ENCODE measurements around the gene ISG20. TPM values are rescaled to one million over a fixed set of nuclear protein-coding genes. Genes with fewer than 3 reads are reported as not detected.

ISG20 gene
- total and polyA plus RNA-seq, 2 of the 8 experiments (the other 6 are each of a cell fraction or from before 2014, with no cell fraction given), result 2.9 to 5.2 TPM

- TF ChIP-seq CBX5 (IDR thresholded peaks at IDR 0.05; ENCODE audit: low read depth, low read length) (no peak), RNF2 (IDR thresholded peaks at IDR 0.05; ENCODE audit: borderline replicate concordance, low read depth, low read length, missing control alignments, poor library complexity, severe bottlenecking) (no peak), POLR2A (IDR thresholded peaks at IDR 0.05; ENCODE audit: control extremely low read depth in 1 of 2, low read depth in 2 of 2, low read length in 2 of 2) (no peak), E2F6 (IDR thresholded peaks at IDR 0.05) (no peak), SP1 (IDR thresholded peaks at IDR 0.05; ENCODE audit: low read depth, low read length) (no peak), USF2 (IDR thresholded peaks at IDR 0.05; ENCODE audit: low read length) (no peak), RAD21 (IDR thresholded peaks at IDR 0.05 in 1 of 2, conservative IDR thresholded peaks at IDR 0.05 in 1 of 2; ENCODE audit: low read depth in 2 of 2, low read length in 2 of 2) (no peak)
- TF ChIP-seq, protein P1, sequence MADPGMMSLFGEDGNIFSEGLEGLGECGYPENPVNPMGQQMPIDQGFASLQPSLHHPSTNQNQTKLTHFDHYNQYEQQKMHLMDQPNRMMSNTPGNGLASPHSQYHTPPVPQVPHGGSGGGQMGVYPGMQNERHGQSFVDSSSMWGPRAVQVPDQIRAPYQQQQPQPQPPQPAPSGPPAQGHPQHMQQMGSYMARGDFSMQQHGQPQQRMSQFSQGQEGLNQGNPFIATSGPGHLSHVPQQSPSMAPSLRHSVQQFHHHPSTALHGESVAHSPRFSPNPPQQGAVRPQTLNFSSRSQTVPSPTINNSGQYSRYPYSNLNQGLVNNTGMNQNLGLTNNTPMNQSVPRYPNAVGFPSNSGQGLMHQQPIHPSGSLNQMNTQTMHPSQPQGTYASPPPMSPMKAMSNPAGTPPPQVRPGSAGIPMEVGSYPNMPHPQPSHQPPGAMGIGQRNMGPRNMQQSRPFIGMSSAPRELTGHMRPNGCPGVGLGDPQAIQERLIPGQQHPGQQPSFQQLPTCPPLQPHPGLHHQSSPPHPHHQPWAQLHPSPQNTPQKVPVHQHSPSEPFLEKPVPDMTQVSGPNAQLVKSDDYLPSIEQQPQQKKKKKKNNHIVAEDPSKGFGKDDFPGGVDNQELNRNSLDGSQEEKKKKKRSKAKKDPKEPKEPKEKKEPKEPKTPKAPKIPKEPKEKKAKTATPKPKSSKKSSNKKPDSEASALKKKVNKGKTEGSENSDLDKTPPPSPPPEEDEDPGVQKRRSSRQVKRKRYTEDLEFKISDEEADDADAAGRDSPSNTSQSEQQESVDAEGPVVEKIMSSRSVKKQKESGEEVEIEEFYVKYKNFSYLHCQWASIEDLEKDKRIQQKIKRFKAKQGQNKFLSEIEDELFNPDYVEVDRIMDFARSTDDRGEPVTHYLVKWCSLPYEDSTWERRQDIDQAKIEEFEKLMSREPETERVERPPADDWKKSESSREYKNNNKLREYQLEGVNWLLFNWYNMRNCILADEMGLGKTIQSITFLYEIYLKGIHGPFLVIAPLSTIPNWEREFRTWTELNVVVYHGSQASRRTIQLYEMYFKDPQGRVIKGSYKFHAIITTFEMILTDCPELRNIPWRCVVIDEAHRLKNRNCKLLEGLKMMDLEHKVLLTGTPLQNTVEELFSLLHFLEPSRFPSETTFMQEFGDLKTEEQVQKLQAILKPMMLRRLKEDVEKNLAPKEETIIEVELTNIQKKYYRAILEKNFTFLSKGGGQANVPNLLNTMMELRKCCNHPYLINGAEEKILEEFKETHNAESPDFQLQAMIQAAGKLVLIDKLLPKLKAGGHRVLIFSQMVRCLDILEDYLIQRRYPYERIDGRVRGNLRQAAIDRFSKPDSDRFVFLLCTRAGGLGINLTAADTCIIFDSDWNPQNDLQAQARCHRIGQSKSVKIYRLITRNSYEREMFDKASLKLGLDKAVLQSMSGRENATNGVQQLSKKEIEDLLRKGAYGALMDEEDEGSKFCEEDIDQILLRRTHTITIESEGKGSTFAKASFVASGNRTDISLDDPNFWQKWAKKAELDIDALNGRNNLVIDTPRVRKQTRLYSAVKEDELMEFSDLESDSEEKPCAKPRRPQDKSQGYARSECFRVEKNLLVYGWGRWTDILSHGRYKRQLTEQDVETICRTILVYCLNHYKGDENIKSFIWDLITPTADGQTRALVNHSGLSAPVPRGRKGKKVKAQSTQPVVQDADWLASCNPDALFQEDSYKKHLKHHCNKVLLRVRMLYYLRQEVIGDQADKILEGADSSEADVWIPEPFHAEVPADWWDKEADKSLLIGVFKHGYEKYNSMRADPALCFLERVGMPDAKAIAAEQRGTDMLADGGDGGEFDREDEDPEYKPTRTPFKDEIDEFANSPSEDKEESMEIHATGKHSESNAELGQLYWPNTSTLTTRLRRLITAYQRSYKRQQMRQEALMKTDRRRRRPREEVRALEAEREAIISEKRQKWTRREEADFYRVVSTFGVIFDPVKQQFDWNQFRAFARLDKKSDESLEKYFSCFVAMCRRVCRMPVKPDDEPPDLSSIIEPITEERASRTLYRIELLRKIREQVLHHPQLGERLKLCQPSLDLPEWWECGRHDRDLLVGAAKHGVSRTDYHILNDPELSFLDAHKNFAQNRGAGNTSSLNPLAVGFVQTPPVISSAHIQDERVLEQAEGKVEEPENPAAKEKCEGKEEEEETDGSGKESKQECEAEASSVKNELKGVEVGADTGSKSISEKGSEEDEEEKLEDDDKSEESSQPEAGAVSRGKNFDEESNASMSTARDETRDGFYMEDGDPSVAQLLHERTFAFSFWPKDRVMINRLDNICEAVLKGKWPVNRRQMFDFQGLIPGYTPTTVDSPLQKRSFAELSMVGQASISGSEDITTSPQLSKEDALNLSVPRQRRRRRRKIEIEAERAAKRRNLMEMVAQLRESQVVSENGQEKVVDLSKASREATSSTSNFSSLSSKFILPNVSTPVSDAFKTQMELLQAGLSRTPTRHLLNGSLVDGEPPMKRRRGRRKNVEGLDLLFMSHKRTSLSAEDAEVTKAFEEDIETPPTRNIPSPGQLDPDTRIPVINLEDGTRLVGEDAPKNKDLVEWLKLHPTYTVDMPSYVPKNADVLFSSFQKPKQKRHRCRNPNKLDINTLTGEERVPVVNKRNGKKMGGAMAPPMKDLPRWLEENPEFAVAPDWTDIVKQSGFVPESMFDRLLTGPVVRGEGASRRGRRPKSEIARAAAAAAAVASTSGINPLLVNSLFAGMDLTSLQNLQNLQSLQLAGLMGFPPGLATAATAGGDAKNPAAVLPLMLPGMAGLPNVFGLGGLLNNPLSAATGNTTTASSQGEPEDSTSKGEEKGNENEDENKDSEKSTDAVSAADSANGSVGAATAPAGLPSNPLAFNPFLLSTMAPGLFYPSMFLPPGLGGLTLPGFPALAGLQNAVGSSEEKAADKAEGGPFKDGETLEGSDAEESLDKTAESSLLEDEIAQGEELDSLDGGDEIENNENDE (IDR thresholded peaks at IDR 0.05; ENCODE audit: insufficient replicate concordance, low read length), result no peak
Measured at GRCh38 chr15:88647351-88648105, 8.7 kb downstream of the ISG20 start (continued).
